ENCODE data around the gene TIGAR. TPM values are rescaled to one million over a fixed set of nuclear protein-coding genes. Genes with fewer than 3 reads are reported as not detected.
A peak's percentile ranks its signal among the peaks of the same experiment; 100 is the strongest.

The TIGAR gene
- total RNA-seq, 1 donor from 2014 or later, result 13.4 TPM

GRCh38 chr12:4278329-4279197 lies 42.5 kb upstream of the TIGAR start:
- no peak for DNase-seq
- no peaks in the 10 kb centered on the region for H3K27me3 Mint-ChIP-seq
- peak overlapping the region; percentile 69 for H3K27ac Mint-ChIP-seq
- no peaks in the 10 kb centered on the region for H3K9me3 Mint-ChIP-seq
- intact Hi-C loops (cut with micrococcal nuclease), result no loop called here
- H3K4me1 Mint-ChIP-seq, result peaks cover 60% of the 10 kb centered on the region
- peak overlapping the region; percentile 97 for H3K4me3 Mint-ChIP-seq
- H3K36me3 Mint-ChIP-seq (ENCODE audit: low read depth), result peaks cover 87% of the 10 kb centered on the region

GRCh38 chr12:4279198-4279690 lies 41.8 kb upstream of the TIGAR start:
- no peaks in the 10 kb centered on the region for H3K27me3 Mint-ChIP-seq
- peak overlapping the region; percentile 97 for H3K4me3 Mint-ChIP-seq
- H3K36me3 Mint-ChIP-seq (ENCODE audit: low read depth), result peaks cover 93% of the 10 kb centered on the region
- H3K9me3 Mint-ChIP-seq, result no peaks in the 10 kb centered on the region
- intact Hi-C loops (cut with micrococcal nuclease), result no loop called here
- DNase-seq, result no peak
- peaks cover 65% of the 10 kb centered on the region for H3K4me1 Mint-ChIP-seq
- H3K27ac Mint-ChIP-seq, result peak overlapping the region; percentile 62

GRCh38 chr12:4280351-4281163 lies 40.5 kb upstream of the TIGAR start:
- peaks cover 75% of the 10 kb centered on the region for H3K4me1 Mint-ChIP-seq
- no peak for DNase-seq
- intact Hi-C loops (cut with micrococcal nuclease), result no loop called here
- H3K4me3 Mint-ChIP-seq, result peak overlapping the region; percentile 70
- no peaks in the 10 kb centered on the region for H3K27me3 Mint-ChIP-seq
- H3K36me3 Mint-ChIP-seq (ENCODE audit: low read depth), result peaks cover 92% of the 10 kb centered on the region
- H3K9me3 Mint-ChIP-seq, result no peaks in the 10 kb centered on the region
- peak overlapping the region; percentile 76 for H3K27ac Mint-ChIP-seq

- Mint-ChIP-seq H3K27ac (no peak overlapping the region), H3K4me3 (no peak overlapping the region), H3K27me3 (no peaks in the 10 kb centered on the region), H3K4me1 (peaks cover 76% of the 10 kb centered on the region), H3K9me3 (no peaks in the 10 kb centered on the region), H3K36me3 (ENCODE audit: low read depth) (peaks cover 92% of the 10 kb centered on the region)
- intact Hi-C loops (cut with micrococcal nuclease), result no loop called here
- DNase-seq, result no peak
Measured at GRCh38 chr12:4281173-4281654, 39.8 kb upstream of the TIGAR start.

- no peak for DNase-seq
- Mint-ChIP-seq H3K27ac (peak overlapping the region; percentile 71), H3K4me1 (peaks cover 79% of the 10 kb centered on the region), H3K36me3 (ENCODE audit: low read depth) (peaks cover 92% of the 10 kb centered on the region), H3K9me3 (no peaks in the 10 kb centered on the region), H3K4me3 (peak overlapping the region; percentile 26), H3K27me3 (no peaks in the 10 kb centered on the region)
- intact Hi-C loops (cut with micrococcal nuclease), result no loop called here
Measured at GRCh38 chr12:4282103-4282891, 38.7 kb upstream of the TIGAR start.

- peak overlapping the region; percentile 71 for H3K27ac Mint-ChIP-seq
- no peak overlapping the region for H3K4me3 Mint-ChIP-seq
- no peaks in the 10 kb centered on the region for H3K27me3 Mint-ChIP-seq
- intact Hi-C loops (cut with micrococcal nuclease), result no loop called here
- H3K9me3 Mint-ChIP-seq, result no peaks in the 10 kb centered on the region
- DNase-seq, result no peak
- H3K36me3 Mint-ChIP-seq (ENCODE audit: low read depth), result peaks cover 92% of the 10 kb centered on the region
- peaks cover 80% of the 10 kb centered on the region for H3K4me1 Mint-ChIP-seq
Measured at GRCh38 chr12:4282892-4283511, 38.0 kb upstream of the TIGAR start.

- Mint-ChIP-seq H3K4me1 (peaks cover 82% of the 10 kb centered on the region), H3K9me3 (no peaks in the 10 kb centered on the region), H3K36me3 (ENCODE audit: low read depth) (peaks cover 93% of the 10 kb centered on the region), H3K27me3 (no peaks in the 10 kb centered on the region), H3K4me3 (no peak overlapping the region), H3K27ac (peak overlapping the region; percentile 38)
- DNase-seq, result no peak
- intact Hi-C loops (cut with micrococcal nuclease), result no loop called here
Measured at GRCh38 chr12:4283512-4284255, 37.3 kb upstream of the TIGAR start.

GRCh38 chr12:4284306-4284705 lies 36.7 kb upstream of the TIGAR start:
- H3K9me3 Mint-ChIP-seq, result no peaks in the 10 kb centered on the region
- intact Hi-C loops (cut with micrococcal nuclease), result no loop called here
- no peaks in the 10 kb centered on the region for H3K27me3 Mint-ChIP-seq
- H3K27ac Mint-ChIP-seq, result no peak overlapping the region
- H3K4me3 Mint-ChIP-seq, result no peak overlapping the region
- peaks cover 93% of the 10 kb centered on the region for H3K36me3 Mint-ChIP-seq (ENCODE audit: low read depth)
- peaks cover 82% of the 10 kb centered on the region for H3K4me1 Mint-ChIP-seq
- no peak for DNase-seq

- H3K27ac Mint-ChIP-seq, result no peak overlapping the region
- no peaks in the 10 kb centered on the region for H3K27me3 Mint-ChIP-seq
Measured at GRCh38 chr12:4285070-4285469, 35.9 kb upstream of the TIGAR start.

GRCh38 chr12:4286228-4286627 lies 34.8 kb upstream of the TIGAR start:
- peaks cover 80% of the 10 kb centered on the region for H3K4me1 Mint-ChIP-seq
- H3K36me3 Mint-ChIP-seq (ENCODE audit: low read depth), result peaks cover 94% of the 10 kb centered on the region
- H3K27ac Mint-ChIP-seq, result peak overlapping the region; percentile 80
- H3K27me3 Mint-ChIP-seq, result no peaks in the 10 kb centered on the region
- no peaks in the 10 kb centered on the region for H3K9me3 Mint-ChIP-seq
- intact Hi-C loops (cut with micrococcal nuclease), result no loop called here
- H3K4me3 Mint-ChIP-seq, result no peak overlapping the region
- DNase-seq, result no peak

More at GRCh38 chr12:4285070-4285469, 35.9 kb upstream of the TIGAR start:
- intact Hi-C loops (cut with micrococcal nuclease), result no loop called here
- Mint-ChIP-seq H3K36me3 (ENCODE audit: low read depth) (peaks cover 92% of the 10 kb centered on the region), H3K4me3 (no peak overlapping the region), H3K9me3 (no peaks in the 10 kb centered on the region), H3K4me1 (peaks cover 83% of the 10 kb centered on the region)
- DNase-seq, result no peak

- Mint-ChIP-seq H3K4me1 (peaks cover 82% of the 10 kb centered on the region), H3K27ac (peak overlapping the region; percentile 80), H3K4me3 (peak overlapping the region; percentile 2), H3K36me3 (ENCODE audit: low read depth) (peaks cover 95% of the 10 kb centered on the region), H3K27me3 (no peaks in the 10 kb centered on the region), H3K9me3 (no peaks in the 10 kb centered on the region)
- intact Hi-C loops (cut with micrococcal nuclease), result no loop called here
- DNase-seq, result no peak
Measured at GRCh38 chr12:4286771-4287317, 34.2 kb upstream of the TIGAR start.

All from activated CD4-positive, alpha-beta T cell treated with anti-CD3 and anti-CD28 coated beads, Interleukin-2, amount 10 ng/mL, durations not matched to agents 24 days and 14 days (primary cell).